GM12801 (cell line): ENCODE results near the gene RFX2.

Source experiments
- TF ChIP-seq, protein P1 (sequence below): IDR thresholded peaks from one replicate; pipeline ENCODE4 v1.5.1; 2011; ENCODE audit warnings: control low read depth; ENCODE audit not compliant: insufficient read length; ENCODE audit errors: extremely low read depth

RFX2 gene

DNA sequence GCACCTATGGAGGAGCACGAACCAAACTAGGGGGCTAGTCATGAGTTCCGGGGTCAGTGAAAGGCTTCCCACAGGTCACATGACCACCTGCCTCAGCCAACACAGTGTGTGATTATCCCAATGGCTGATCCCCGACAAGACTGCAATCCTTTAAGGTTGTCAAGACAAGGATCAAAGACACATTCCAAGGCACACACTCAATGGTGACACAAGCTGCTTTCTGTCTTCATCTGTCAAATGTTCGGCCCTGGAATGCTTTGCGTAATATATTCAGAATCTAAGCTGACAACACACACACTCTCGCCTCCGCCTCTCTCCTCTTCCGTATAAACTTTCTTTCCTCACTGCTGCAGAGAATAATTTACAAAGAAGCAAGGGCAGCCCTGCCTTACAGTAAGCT lies 144.1 kb downstream of the RFX2 start:
- TF ChIP-seq, protein P1, sequence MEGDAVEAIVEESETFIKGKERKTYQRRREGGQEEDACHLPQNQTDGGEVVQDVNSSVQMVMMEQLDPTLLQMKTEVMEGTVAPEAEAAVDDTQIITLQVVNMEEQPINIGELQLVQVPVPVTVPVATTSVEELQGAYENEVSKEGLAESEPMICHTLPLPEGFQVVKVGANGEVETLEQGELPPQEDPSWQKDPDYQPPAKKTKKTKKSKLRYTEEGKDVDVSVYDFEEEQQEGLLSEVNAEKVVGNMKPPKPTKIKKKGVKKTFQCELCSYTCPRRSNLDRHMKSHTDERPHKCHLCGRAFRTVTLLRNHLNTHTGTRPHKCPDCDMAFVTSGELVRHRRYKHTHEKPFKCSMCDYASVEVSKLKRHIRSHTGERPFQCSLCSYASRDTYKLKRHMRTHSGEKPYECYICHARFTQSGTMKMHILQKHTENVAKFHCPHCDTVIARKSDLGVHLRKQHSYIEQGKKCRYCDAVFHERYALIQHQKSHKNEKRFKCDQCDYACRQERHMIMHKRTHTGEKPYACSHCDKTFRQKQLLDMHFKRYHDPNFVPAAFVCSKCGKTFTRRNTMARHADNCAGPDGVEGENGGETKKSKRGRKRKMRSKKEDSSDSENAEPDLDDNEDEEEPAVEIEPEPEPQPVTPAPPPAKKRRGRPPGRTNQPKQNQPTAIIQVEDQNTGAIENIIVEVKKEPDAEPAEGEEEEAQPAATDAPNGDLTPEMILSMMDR = no peak

GRCh38 chr19:5964816-5965565 lies 145.3 kb downstream of the RFX2 start:
- TF ChIP-seq, protein P1 = no peak

GRCh38 chr19:5963855-5964254 lies 146.4 kb downstream of the RFX2 start:
- TF ChIP-seq, protein P1 = no peak

- TF ChIP-seq, protein P1 = no peak
These were observed 148.0 kb downstream of the RFX2 start for GRCh38 chr19:5961969-5962945.

DNA sequence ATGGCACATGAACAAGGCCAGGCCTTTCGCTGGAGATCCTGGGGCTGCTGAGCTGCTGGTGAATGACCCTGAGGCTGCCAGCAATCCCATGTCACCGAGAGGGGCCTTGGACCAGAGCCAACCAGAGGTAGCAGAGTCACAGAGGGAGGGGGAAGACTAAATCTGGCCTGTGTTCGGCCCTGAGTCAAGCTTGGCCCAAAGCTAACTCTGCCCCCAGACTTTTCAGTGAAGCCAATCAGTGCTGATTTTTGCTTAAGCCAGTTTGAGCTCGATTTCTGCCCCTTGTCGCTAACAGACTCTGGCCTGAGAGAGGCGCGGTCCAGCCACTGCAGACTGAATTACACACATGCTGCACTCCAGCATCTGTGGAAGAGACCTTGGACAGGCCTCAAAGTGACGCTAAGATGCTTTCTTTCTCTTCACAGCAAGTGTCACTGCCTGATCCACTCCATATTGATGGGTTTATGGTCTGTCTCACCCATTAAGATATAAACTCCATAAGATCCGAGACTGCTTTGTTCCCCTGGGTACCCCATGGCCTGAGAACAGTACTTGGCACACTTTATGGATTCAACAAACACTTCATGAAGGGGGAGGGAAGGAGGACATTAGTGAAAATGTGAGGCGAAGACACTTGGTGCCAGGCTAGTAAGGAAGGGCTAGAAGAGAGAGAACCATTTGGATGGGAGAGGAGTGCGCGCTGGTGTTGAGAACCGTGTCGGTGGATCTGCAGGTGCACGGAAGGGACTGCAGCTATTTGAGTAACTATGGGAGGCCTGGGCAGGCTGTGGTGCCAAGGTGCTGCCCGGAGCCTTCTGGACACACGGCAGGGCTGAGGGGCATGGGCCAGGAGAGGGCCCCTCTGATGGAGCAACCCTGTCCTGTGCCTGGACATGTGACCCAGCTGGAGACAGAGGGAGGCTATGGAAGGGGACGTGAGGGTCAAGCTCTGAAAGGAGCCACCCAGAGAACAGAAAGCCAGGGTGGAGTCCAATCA lies 150.0 kb downstream of the RFX2 start:
- TF ChIP-seq, protein P1 = no peak

DNA sequence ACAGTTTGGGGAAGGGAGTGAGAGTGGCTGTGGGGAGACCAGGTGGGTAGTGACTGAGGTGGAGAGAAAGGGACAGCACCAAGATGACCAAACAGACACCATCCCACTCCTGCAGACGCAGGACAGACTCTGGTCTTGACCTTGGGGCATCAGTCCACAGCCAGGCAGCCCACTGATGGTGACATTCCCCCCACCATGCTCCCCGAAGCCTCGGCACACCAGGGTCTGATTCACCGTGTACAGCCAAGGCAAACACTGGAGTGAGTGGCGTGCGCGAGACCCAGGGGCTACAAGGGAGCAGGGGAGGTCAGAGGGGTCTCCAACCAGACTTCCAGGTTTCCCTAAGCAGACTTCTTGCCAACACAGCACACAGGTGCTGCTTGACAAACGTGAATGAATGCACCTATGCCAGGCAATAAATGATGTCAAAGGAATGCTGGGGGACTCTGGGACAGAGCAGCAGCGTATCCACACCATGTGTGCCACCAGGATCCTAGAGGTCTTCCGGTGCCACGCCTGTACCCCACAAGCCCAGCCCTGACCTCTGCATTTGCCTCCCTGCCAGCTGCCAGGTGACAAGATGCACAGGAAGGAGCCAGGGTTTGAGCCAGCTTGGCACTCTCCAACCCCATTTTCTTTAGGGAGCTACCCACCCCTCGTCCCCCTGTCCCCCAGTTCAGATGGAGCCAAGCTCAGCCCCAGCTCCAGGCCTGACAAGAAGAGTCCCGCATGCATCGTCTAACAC lies 150.9 kb downstream of the RFX2 start:
- TF ChIP-seq, protein P1 = no peak
